Left kidney (tissue), 2 donors: ENCODE results near the gene GOSR1. TPM values are rescaled to one million over a fixed set of nuclear protein-coding genes. Genes with fewer than 3 reads are reported as not detected.
"Not testable (repeated sequence)": the region's sequence is repeated elsewhere in the genome, so short reads cannot be mapped to it uniquely, and the experiment has no call there.

Experiments used
- DNase-seq: peaks from one replicate; pipeline ENCODE4 v3.0.0-alpha.2; 2013
- polyA plus RNA-seq: library from polyadenylated mRNA; unstranded; fragments of 120-200 nt; gene quantifications from one replicate; pipeline ENCODE4 v1.2.1, GENCODE V29; 2013; ENCODE audit not compliant: insufficient read length

GOSR1 gene
- polyA plus RNA-seq, 1 donor: 64.8 TPM

DNA sequence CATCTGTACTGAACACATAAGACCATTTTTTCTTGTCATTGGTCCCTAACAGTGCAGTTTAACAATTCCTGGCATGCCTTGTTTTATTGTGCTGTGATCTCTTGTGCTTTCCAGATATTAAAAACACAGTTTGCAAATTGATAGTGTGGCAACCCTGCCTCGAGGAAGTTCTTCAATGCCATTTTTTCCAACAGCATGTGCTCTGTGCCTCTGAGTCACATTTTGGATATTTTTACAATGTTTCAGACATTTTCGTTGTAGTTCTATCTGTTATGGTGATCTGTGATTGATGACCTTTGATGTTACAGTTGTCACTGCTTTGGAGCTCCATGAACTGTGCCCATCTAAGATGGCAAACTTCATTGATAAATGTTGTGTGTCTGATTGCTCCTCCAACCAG lies 66.2 kb downstream of the GOSR1 start:
- no peak for DNase-seq

- no peak for DNase-seq
Measured at GRCh38 chr17:30545024-30545423, 67.8 kb downstream of the GOSR1 start.

DNA sequence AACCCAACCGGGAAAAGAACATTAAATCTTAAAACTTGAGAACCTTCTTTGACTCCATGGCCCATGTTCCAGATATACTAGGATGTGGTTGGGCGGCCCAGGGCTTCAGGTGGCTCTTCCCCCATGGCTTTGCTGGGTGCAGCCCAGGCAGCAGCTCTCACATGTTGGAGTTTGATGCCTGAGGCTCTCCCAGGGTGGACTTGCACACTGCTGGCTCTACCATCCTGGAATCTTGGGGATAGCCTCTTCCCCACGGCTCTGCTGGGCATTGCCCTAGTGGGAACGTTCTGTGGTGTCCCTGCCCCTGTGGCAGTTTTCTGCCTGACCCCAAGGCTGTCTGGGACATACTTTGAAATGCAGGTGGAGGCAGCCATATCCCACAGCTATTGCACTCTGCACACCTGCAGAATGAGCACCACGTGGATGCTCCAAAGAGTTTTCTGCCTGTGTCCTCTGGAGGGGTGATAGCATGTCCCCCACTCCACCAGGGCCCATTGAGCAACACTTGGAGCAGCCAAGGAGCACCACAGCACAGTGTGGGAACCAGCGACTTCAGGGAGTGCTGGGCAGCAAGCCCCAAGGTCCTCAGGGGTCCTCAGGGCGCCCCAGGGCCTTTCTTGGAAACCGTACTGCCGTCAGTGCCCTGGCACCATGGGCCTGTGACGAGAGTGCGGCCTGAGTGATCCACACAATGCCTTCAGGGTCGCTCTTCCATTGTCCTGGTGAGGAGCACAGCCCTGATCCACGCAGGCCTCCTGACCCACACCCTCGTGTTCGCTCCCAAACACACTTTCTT lies 70.8 kb downstream of the GOSR1 start:
- no peak for DNase-seq

DNA sequence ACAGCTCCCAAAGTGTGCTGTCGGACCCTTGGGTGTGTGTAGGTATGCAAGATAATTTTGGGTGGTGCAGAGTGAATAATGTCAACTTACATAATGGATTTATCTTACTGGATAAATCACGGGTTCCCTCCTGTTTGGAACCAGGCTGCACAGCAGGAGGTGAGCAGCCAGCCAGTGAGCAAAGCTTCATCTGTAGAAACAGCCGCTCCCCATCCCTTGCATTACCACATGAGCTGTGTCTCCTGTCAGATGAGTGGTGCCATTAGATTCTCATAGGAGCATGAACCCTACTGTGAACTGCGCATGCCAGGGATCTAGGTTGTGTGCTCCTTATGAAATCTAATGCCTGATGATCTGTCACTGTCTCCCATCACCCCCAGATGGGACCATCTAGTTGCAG lies 72.0 kb downstream of the GOSR1 start:
- not testable (repeated sequence) for DNase-seq

GRCh38 chr17:30549864-30550511 lies 72.8 kb downstream of the GOSR1 start:
- DNase-seq: no peak

GRCh38 chr17:30550512-30551273 lies 73.5 kb downstream of the GOSR1 start:
- no peak for DNase-seq

- DNase-seq: not testable (repeated sequence)
Measured at GRCh38 chr17:30551274-30551995, 74.2 kb downstream of the GOSR1 start.

DNA sequence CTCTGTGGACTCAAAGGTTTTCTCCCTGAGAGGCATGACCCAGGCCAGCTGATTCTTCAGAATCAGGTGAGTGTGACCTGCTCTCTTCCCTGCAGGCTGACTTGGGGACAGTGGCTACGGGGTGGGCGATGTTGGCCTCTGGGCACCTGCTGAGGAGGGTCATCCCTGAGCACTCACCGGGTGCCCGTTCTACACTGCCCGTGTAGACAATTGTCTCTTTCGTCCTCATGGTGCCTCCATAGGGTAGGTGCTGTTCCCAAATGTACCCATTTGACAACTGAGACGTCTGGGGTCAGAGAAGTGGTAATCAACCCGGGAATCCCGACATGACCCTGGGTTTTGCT lies 74.8 kb downstream of the GOSR1 start:
- DNase-seq: no peak

GRCh38 chr17:30552994-30553566 lies 75.9 kb downstream of the GOSR1 start:
- DNase-seq: no peak

DNA sequence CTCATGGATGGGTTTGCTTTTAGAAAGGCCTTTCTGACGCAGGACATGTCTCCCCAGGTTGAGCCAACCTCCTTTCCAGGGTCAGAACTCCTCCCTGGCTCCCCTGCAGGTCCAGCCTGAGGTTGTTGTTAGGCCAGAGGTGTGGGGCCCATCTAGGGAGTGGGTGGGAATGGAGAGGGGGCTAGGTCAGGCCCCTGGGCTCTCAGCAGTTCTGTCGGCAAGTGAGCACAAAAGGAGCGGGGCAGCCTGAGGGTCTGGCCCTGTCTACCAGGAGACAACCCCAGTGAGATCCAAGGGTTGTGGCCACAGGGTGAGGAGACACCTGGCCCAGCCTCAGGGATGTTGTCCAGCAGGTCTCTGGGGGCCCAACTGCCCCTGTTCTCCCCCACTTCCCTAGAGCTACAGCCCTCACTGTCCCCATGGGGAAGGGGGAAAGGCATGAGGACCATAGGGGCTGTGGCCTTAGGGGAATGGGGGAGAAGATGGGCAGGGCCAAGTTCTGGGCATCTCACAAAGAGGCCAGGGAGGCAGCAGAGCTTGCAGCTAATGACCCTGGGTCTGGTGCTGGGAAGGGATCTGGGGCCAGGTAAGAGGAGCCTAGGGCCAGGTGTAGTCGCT lies 76.7 kb downstream of the GOSR1 start:
- DNase-seq: not testable (repeated sequence)

DNA sequence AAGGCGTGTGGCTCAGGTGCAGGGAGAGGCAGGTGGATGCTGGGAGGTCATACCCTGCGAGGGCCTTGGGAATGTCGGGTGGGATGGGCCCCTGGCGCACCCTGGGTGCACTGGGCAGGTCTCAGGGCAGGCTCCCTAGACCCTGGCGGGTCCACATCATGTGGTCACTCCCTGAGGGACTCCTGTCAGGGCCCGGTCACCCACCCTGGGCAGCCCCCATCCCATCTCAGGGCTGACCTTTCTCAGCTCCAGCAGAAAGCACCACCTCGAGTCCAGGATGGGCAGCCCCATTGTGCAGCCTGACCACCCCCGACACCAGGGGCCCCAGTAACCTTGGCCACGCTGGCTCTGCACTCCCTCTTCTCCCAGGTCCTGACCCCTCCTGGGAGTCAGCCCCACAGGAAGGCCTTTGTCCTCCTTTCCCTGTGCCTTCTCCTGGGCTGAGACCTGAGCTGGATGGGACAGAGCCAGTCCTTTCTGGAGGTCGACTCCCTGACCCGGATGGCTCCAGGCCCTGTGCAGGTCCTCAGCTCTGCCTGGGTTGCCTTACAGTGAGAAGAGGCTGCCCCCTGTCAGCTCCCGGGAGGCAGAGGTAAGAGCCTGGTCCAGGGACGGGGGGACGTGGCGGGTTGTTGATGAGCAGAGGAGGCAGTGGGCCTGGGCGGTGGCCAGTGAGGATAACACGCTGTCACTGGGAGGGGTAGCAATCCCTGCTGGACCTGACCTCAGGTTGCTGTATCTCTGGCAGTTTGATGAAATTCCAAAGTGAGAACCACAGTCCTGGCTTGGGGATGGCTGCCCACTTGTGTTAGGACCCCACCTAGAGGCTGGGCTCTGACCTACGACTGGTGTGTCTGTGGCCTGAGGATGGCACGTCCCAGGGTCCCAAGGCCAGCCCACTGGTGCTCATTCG lies 77.9 kb downstream of the GOSR1 start:
- DNase-seq: no peak

DNA sequence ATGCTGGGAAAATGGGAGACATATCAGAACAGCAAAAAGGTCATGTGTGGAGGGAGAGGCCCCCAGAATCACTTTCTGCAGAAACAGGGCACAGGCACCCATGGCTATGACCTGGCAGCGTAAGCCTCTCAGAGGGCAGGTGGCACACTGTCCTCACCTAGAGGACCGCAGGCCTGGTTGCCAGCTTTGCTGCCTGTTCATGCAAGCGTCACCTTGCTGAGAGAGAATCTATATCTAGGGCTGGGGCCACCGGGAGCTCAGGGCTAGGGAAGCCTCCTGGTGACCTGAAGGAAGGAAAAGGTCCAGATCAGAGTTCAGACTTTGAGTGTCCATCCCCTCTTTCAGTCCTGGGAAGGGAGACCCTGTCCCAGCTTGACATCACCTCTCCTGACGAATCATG lies 78.7 kb downstream of the GOSR1 start:
- no peak for DNase-seq

GRCh38 chr17:30556374-30557332 lies 79.4 kb downstream of the GOSR1 start:
- no peak for DNase-seq

DNA sequence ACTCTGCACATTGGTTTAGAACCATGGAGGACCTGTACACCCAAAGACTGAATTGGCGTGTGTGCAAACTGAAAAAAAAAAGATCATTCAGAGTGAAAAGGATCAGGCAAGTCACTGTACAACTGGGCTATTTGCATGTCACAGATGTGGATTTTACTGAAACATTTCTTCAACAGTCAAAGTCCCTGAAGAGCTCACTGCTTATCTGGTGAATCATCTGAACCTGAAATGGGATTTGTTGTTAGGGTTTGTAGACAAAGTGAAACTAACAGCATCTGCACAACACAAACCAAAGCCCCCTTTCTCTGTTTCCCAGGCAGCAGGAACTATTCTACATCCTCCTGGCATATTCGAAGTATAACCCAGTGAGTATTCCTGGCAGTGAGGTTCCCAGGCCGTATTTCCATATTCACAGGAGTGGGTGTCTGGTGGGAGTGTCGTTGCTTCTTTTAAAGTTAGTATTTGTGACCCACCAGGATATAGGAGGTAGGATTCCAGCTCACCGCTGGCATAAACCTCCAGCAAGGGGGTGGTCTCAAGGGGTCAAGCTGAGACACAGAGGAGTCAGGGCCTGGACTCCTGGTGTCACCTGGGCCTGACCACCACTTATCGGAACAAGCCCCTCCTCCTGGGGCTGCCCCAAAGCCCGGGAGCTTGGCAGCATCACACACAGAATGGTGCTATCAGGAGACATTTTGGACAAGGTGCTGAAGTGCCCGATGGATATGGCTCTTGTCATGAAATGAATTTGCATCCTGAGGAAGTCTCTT lies 80.9 kb downstream of the GOSR1 start:
- DNase-seq: no peak

- DNase-seq: no peak
Measured at GRCh38 chr17:30558686-30559545, 81.7 kb downstream of the GOSR1 start.

GRCh38 chr17:30559656-30560055 lies 82.4 kb downstream of the GOSR1 start:
- DNase-seq: no peak
